Hepatocyte (in vitro differentiated cells): Measurements from ENCODE around the gene MAGI2. TPM values are rescaled to one million over a fixed set of nuclear protein-coding genes. Genes with fewer than 3 reads are reported as not detected.

ENCODE experiments used
- DNase-seq: peaks from one replicate; pipeline ENCODE4 v3.0.0-alpha.2; 2016; ENCODE audit warnings: low spot score
- H2AFZ ChIP-seq: fragments of 200-600 bp; sonication (generic); 2 replicates; pipeline ENCODE4 v1.6.0; 2016; ENCODE audit warnings: antibody characterized with exemption, mild to moderate bottlenecking
- H3K27ac ChIP-seq: fragments of 200-600 bp; sonication (generic); 2 replicates; pipeline ENCODE4 v1.5.1; 2016; ENCODE audit warnings: mild to moderate bottlenecking
- H3K27me3 ChIP-seq: fragments of 200-600 bp; sonication (generic); 2 replicates; pipeline ENCODE4 v1.6.1; 2016
- H3K36me3 ChIP-seq: fragments of 200-600 bp; sonication (generic); replicated peaks from 2 replicates; pipeline ENCODE4 v1.5.1; 2016; ENCODE audit warnings: low read depth; ENCODE audit not compliant: insufficient read depth
- H3K4me1 ChIP-seq: fragments of 200-600 bp; sonication (generic); 2 replicates; pipeline ENCODE4 v1.5.1; 2016; ENCODE audit warnings: mild to moderate bottlenecking, moderate library complexity; ENCODE audit not compliant: insufficient read depth
- H3K4me2 ChIP-seq: fragments of 200-600 bp; sonication (generic); 2 replicates; pipeline ENCODE4 v1.6.0; 2016
- H3K4me3 ChIP-seq: fragments of 200-600 bp; sonication (generic); 2 replicates; pipeline ENCODE4 v1.5.1; 2016; ENCODE audit warnings: mild to moderate bottlenecking
- H3K79me2 ChIP-seq: fragments of 200-600 bp; sonication (generic); 2 replicates; pipeline ENCODE4 v1.6.0; 2017; ENCODE audit warnings: mild to moderate bottlenecking
- H3K9me2 ChIP-seq: fragments of 200-600 bp; sonication (generic); replicated peaks from 2 replicates; pipeline ENCODE4 v1.6.0; 2017; ENCODE audit warnings: mild to moderate bottlenecking; ENCODE audit not compliant: insufficient read depth
- H3K9me3 ChIP-seq: fragments of 200-600 bp; sonication (generic); 2 replicates; pipeline ENCODE4 v1.5.1; 2016; ENCODE audit warnings: low read depth, mild to moderate bottlenecking
- H4K20me1 ChIP-seq: fragments of 200-600 bp; sonication (generic); 2 replicates; pipeline ENCODE4 v1.6.0; 2016; ENCODE audit warnings: mild to moderate bottlenecking; ENCODE audit not compliant: insufficient read depth, poor library complexity, severe bottlenecking
- CTCF ChIP-seq: fragments of 200-600 bp; sonication (generic); IDR thresholded peaks from 2 replicates; pipeline ENCODE4 v1.5.1; 2016; ENCODE audit warnings: antibody characterized with exemption, mild to moderate bottlenecking; ENCODE audit not compliant: poor library complexity
- EZH2 ChIP-seq: fragments of 200-600 bp; sonication (generic); IDR thresholded peaks from 2 replicates; pipeline ENCODE4 v1.6.1; 2016; ENCODE audit warnings: antibody characterized with exemption, mild to moderate bottlenecking, borderline replicate concordance
- EZH2phosphoT487 ChIP-seq: fragments of 200-600 bp; sonication (generic); IDR thresholded peaks from one replicate; pipeline ENCODE4 v1.6.1; 2018; ENCODE audit warnings: antibody characterized with exemption, mild to moderate bottlenecking, low read depth, moderate library complexity; ENCODE audit not compliant: unreplicated experiment, severe bottlenecking
- WGBS: methylation state at CpG from one replicate; pipeline ENCODE4 v1.1.6; 2016; ENCODE audit warnings: low lambda C conversion rate; ENCODE audit errors: missing lambda C conversion rate; 5-methylcytosine and 5-hydroxymethylcytosine counted together
- polyA plus RNA-seq: library from polyadenylated mRNA; unstranded; fragments of >200 nt; fragmentation: Nextera tagmentation; extraction: Ambion mirVana; gene quantifications from 2 replicates; pipeline ENCODE4 v1.2.1, GENCODE V29; 2016
- total RNA-seq: library from RNA; depleted of rRNA; stranded (reverse); fragments of >200 nt; gene quantifications from 2 replicates; pipeline ENCODE4 v1.2.3, GENCODE V29; 2014

MAGI2 gene
- total and polyA plus RNA-seq, 2 experiments from 2014 or later: 3.1 to 6.7 TPM

DNA sequence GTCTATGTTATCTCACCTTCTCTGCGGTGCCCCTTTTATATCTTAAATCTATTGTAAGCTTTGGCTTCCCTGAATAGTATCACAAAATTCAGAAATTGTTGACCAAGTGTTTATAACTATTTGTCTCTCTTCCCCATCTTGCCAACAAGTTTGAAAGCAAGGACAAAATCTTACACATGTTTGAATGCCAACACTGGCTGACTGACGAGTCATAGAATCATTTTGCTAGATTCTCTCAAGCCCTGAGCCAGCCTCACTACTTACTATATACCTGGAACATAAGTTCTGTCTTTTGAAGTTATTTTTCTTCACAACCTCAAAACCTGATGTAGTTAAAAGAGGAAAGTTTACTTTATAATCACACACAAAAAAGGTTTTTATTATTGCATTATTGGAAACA is 954.2 kb downstream of the MAGI2 start:
- Histone ChIP-seq H3K4me1 (no peaks in the 10 kb centered on the region), H3K4me3 (no peak overlapping the region), H4K20me1 (no peaks in the 10 kb centered on the region), H3K4me2 (no peak overlapping the region), H3K9me3 (no peaks in the 10 kb centered on the region), H3K36me3 (no peaks in the 10 kb centered on the region), H3K27me3 (no peaks in the 10 kb centered on the region), H3K9me2 (no peaks in the 10 kb centered on the region), H2AFZ (no peak overlapping the region), H3K27ac (no peak overlapping the region), H3K79me2 (no peaks in the 10 kb centered on the region)
- 51% methylated on average over 2 of the region's 2 CpGs for WGBS
- no peak for DNase-seq
- TF ChIP-seq EZH2phosphoT487 (no peak), EZH2 (no peak), CTCF (no peak)

- Histone ChIP-seq H3K4me2 (no peak overlapping the region), H3K36me3 (no peaks in the 10 kb centered on the region), H3K4me3 (no peak overlapping the region), H3K27me3 (no peaks in the 10 kb centered on the region), H3K27ac (no peak overlapping the region), H3K9me2 (no peaks in the 10 kb centered on the region), H3K4me1 (no peaks in the 10 kb centered on the region), H4K20me1 (no peaks in the 10 kb centered on the region), H3K9me3 (no peaks in the 10 kb centered on the region), H2AFZ (no peak overlapping the region), H3K79me2 (no peaks in the 10 kb centered on the region)
- no peak for DNase-seq
- 91% methylated on average over 4 of the region's 4 CpGs for WGBS
- no peak for TF ChIP-seq EZH2
Measured at GRCh38 chr7:78497728-78498427, 955.6 kb downstream of the MAGI2 start.

DNA sequence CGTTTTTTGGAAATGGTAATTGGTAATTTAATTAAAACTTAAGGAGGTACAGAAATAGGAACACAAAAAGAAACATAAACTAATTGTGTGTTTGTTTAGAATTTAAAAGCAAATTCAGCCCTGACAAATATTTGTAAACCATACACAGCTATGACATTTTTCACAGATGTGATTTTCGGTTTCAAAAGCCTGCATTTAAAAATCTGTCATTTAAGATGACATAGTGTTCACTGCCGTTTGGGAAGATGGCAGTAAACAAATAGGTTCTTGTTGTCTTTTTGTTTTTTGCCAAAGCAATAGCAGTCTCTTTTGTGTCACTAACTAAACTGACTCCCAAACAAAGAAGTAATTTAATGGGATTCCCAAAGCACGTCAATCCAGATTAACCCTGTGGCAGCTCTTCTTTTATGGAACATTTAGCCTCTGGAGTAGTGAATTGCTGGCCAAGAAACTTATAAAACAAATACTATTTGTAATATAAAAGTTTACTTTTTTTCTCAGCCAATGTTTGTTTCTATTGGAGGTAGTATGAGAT is 957.3 kb downstream of the MAGI2 start:
- no peaks in the 10 kb centered on the region for H3K27me3 ChIP-seq
- no peak overlapping the region for H2AFZ ChIP-seq
- no peaks in the 10 kb centered on the region for H3K9me3 ChIP-seq
- H3K27ac ChIP-seq: no peak overlapping the region
- no peak overlapping the region for H3K4me2 ChIP-seq
- H4K20me1 ChIP-seq: no peaks in the 10 kb centered on the region
- WGBS: 61% methylated on average over 4 of the region's 4 CpGs
- no peaks in the 10 kb centered on the region for H3K9me2 ChIP-seq
- no peaks in the 10 kb centered on the region for H3K79me2 ChIP-seq
- no peak for TF ChIP-seq CTCF
- no peak for TF ChIP-seq EZH2
- no peak overlapping the region for H3K4me3 ChIP-seq
- no peaks in the 10 kb centered on the region for H3K36me3 ChIP-seq
- no peaks in the 10 kb centered on the region for H3K4me1 ChIP-seq
- DNase-seq: no peak

DNA sequence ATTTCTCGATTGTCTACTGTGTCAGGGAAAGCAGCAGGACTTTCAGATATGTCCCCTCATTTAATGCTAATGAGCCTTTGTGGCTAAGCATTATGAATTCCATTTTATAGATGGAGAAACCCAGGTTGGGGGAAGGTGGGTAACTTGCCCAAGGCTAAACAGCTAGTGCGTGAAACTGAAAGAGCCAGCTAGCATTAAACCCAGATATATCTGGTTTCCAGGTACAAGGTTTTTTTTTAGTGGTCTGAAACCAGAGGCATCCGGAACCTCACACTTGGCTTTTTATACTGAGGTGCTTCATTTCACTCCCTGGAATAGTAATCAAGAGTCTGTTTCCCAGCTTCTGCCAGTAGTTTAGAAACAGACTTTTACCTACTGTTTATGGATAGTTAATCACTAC is 960.1 kb downstream of the MAGI2 start:
- 96% methylated on average over 3 of the region's 3 CpGs for WGBS
- no peaks in the 10 kb centered on the region for H3K36me3 ChIP-seq
- no peaks in the 10 kb centered on the region for H3K27me3 ChIP-seq
- no peaks in the 10 kb centered on the region for H3K79me2 ChIP-seq
- H3K4me2 ChIP-seq: no peak overlapping the region
- H2AFZ ChIP-seq: no peak overlapping the region
- DNase-seq: no peak
- H3K4me1 ChIP-seq: peaks cover 4% of the 10 kb centered on the region
- TF ChIP-seq CTCF (no peak), EZH2 (no peak), EZH2phosphoT487 (no peak)
- no peaks in the 10 kb centered on the region for H4K20me1 ChIP-seq
- H3K9me3 ChIP-seq: no peaks in the 10 kb centered on the region
- H3K4me3 ChIP-seq: no peak overlapping the region
- H3K27ac ChIP-seq: no peak overlapping the region
- H3K9me2 ChIP-seq: no peaks in the 10 kb centered on the region
